HG03175 (cell line): Measurements from ENCODE around the gene SLC1A6.
"Not testable (repeated sequence)": the region's sequence is repeated elsewhere in the genome, so short reads cannot be mapped to it uniquely, and the experiment has no call there.

Source experiments
- ATAC-seq: cut with Tn5 transposase; IDR thresholded peaks from one replicate; pipeline ENCODE4 v1.9.1; 2021; ENCODE audit warnings: mild to moderate bottlenecking, moderate library complexity; ENCODE audit not compliant: unreplicated experiment

The SLC1A6 gene

DNA sequence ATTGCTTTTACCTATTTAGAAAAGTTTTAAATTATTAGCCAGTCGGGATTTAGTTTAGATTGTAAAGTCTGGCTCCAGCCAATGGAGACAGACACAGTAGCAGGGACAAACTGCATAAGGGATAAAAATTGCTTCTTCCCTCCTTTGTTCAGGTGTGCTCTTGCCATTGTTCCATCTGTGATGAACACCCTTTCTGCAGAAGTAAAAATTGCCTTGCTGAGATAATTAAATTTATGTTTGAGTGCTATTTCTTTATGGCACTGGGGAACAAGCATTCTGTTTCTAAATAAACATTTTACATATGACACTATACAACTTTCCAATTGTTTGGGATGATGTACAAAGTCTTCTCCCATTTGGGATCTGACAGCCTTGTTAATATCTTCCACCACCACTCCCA lies 20.4 kb downstream of the SLC1A6 start:
- no peak for ATAC-seq

GRCh38 chr19:14957464-14957863 lies 22.2 kb downstream of the SLC1A6 start:
- ATAC-seq = no peak

- no peak for ATAC-seq
These were observed 25.5 kb downstream of the SLC1A6 start for GRCh38 chr19:14954071-14954655.

DNA sequence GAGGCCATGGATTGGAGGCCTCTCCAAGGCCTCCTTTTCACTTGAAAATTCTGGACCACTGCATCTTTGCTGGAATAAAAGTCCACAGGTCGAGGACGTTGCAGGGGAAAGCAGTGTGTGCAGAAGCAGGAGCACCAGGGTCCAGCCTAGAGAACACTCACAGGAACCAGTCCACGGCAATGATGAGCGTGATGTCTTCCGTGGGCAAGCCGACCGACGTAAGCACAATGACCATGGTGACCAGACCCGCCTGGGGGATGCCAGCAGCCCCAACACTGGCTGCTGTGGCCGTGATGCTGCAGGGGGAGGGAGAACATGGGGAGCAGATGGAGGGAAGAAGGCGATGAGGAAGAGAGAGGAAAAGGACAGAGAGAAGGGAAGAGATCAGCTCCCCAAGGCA lies 26.9 kb downstream of the SLC1A6 start:
- no peak for ATAC-seq

DNA sequence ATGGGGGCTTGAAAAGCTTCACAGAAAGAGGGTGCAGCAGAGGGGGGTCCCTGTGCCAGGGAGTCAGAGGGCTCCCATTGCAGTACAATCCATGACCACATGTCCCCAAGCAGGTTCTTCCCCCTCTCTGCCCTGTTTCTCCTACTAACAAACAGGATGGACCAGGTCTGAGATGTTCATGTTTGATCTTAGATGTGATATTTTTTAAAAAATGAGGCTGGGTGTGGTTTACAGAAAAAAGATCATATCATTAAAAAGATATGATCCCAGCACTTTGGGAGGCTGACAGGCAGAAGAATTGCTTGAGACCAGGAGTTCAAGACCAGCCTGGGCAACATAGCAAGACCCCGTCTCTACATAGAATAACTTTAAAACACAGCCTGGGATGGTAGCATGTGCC lies 29.2 kb downstream of the SLC1A6 start:
- ATAC-seq = no peak

- no peak for ATAC-seq
These were observed 29.8 kb downstream of the SLC1A6 start for GRCh38 chr19:14949876-14950275.

GRCh38 chr19:14949413-14949812 lies 30.3 kb downstream of the SLC1A6 start:
- ATAC-seq = not testable (repeated sequence)

GRCh38 chr19:14944456-14944855 lies 35.2 kb downstream of the SLC1A6 start:
- ATAC-seq = no peak

GRCh38 chr19:14943601-14944000 lies 36.1 kb downstream of the SLC1A6 start:
- ATAC-seq = no peak

DNA sequence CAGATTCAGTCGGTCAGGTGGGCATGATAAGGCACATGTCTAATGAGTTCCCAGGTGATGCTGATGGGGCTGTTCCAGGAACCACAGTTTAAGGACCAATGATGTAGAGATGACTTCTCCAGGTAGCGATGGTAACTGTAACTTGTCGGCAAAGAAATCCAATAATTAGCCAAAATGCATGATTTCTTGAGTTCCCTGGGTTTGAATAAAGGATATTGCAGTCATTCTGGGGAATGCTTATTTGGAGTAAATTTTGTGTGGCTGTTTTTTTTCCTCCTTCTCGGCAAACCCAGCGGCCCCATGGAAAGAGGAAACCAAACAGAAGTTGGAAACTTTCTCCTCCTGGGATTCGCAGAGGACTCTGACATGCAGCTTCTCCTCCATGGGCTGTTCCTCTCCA lies 38.5 kb downstream of the SLC1A6 start, which contains the start of gene OR7C2:
OR7C2 (plus strand) TSS at position 301 of the 400 bp plus-strand sequence; CDS start at position 301, 0 bp downstream.
- no peak for ATAC-seq

GRCh38 chr19:14940266-14940665 lies 39.4 kb downstream of the SLC1A6 start:
- ATAC-seq = no peak

DNA sequence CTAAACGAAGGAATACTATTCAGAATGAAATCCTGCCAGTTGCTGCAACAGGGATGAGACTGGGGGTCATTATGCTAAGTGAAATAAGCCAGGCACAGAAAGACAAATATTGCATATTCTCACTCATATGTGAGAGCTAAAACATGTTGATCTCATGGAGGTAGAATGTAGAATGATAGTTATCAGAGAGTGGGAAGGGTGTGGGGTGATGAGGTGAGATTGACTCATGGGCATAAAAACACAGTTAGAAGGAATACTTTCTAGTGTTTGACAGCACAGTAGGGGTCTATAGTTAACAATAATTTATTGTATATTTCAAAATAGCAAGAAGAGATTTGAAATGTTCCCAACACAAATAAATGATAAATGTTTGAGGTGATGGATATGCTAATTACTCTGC lies 46.2 kb downstream of the SLC1A6 start:
- ATAC-seq = no peak

GRCh38 chr19:14916848-14917247 lies 62.8 kb downstream of the SLC1A6 start:
- ATAC-seq = no peak

DNA sequence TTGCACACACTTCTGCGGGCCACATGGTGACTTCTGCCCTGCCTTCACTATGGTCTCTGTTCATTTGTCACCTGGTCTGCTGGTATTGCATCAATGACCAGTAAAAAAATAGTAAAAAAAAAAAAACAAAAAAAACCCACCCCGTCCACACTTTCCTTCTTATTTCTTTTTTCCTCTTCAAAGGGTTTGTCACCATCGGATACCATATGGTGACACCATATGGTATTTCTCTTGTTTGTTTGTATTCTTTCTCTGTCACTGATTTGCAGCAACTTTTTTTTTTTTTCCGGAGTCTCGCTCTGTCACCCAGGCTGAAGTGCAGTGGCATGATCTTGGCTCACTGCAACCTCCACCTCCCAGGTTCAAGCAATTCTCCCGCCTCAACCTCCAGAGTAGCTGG lies 64.5 kb downstream of the SLC1A6 start:
- ATAC-seq = no peak

- ATAC-seq = no peak
These were observed 73.0 kb downstream of the SLC1A6 start for GRCh38 chr19:14906711-14907110.

DNA sequence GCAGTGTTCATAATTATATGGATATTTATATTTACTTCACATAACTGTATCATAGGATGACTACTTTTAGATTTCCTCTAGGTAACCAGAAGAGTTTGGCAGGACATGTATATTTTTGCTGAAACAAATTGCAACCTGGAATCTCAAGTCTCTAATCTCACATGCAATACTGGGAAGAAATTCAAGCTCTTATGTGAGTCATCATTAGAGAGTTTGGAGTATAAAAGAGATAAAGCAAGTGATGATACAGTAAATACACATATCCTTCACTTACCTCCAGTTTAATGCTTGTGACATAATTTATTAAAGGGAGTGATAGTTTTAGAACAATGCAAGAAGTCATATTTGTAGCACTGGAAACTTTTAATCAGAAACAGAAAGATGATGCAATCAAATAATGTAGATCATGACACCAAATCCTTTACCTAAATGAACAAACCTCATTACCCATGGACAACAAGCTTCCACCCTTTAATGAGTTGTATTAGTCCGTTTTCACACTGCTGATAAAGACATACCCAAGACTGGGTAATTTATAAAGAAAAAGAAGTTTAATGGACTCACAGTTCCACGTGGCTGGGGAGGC lies 77.9 kb downstream of the SLC1A6 start:
- ATAC-seq = no peak
